GM19238 (cell line): ENCODE results near the gene SNTG2.

ENCODE experiments used
- DNase-seq: peaks from one replicate; pipeline ENCODE4 v3.0.0; 2011; ENCODE audit warnings: low spot score; ENCODE audit not compliant: insufficient read length

Gene SNTG2

GRCh38 chr2:987789-988188 is 37.1 kb downstream of the SNTG2 start:
- DNase-seq = no peak

DNA sequence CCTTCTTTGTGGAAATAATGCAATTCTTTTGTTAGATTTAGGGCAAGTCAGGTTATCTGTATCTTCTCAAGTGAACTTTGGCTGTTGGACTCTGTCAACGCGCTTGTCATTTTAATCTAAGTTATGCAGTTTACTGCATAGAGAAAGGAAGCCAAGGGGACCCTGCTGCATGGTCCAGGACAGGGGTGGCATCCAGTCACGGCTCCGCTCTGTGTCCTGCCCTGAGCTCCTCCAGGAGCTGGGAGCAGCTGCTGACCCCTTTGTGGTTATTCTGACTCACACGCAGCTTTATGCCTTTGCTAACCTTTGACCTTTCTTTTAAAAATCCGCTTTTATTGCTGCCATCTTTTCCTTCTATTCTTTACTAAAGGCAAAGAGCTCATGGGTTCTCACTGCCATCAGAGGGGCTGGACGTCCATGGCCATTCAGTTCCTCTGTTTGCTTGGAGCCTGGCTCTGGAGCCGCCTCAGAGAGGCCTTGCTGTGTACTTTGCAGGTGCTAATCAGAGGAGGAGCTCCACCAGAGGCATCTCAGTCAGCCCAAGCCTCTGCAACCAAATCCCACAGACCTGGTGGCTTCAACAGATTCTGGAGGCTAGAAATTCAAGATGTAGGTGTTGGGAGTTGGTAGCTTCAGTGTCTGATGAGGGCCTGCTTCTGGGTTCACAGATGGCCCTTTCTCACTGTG is 39.3 kb downstream of the SNTG2 start:
- DNase-seq = no peak

GRCh38 chr2:990970-991369 is 40.3 kb downstream of the SNTG2 start:
- DNase-seq = no peak

- DNase-seq = no peak
Measured at GRCh38 chr2:1002350-1002749, 51.7 kb downstream of the SNTG2 start.

- no peak for DNase-seq
Measured at GRCh38 chr2:1004398-1004797, 53.7 kb downstream of the SNTG2 start.

- DNase-seq = no peak
Measured at GRCh38 chr2:1010415-1010930, 59.8 kb downstream of the SNTG2 start.

GRCh38 chr2:1011006-1011405 is 60.4 kb downstream of the SNTG2 start:
- no peak for DNase-seq

DNA sequence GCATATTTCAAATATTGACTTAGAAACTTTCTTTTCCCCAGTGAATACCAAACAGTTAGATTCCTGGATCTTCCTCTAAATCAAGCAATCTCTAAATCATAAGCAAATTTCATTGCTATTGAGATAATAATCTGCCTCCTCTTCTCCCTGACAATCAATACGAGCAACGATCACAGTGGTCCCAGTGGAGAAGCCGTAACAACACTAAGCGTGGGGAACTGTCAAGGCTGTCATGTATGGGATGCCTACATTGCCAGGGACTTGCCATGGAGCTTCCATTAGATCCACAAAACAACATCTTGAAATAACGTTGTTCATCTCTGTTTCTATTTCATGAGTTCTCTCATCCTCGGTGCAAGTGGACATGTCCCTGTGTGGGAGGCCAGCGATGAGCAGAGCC is 61.3 kb downstream of the SNTG2 start:
- no peak for DNase-seq

GRCh38 chr2:1014802-1015201 is 64.2 kb downstream of the SNTG2 start:
- DNase-seq = no peak

- no peak for DNase-seq
Measured at GRCh38 chr2:1016500-1016899, 65.9 kb downstream of the SNTG2 start.

- DNase-seq = no peak
Measured at GRCh38 chr2:1017827-1018226, 67.2 kb downstream of the SNTG2 start.

DNA sequence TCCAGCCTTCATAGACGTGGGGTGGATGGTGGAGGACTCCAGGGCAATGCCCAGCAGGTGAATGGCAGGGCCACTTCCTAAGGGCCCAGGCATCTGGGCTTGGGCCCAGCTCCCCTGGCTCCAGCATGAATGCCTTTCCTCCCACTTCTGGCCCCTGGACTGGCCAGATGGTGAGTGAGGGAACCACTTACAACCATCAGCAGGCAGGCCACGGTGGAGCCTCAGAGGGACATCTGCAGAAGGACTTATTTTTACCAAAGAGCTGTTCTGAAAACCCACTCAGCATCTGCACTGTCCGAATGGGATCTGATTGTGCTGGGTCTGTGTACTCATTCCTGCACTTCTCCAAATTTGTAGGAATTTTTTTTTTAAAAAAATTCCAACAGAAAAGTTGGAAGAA is 69.6 kb downstream of the SNTG2 start:
- DNase-seq = no peak

DNA sequence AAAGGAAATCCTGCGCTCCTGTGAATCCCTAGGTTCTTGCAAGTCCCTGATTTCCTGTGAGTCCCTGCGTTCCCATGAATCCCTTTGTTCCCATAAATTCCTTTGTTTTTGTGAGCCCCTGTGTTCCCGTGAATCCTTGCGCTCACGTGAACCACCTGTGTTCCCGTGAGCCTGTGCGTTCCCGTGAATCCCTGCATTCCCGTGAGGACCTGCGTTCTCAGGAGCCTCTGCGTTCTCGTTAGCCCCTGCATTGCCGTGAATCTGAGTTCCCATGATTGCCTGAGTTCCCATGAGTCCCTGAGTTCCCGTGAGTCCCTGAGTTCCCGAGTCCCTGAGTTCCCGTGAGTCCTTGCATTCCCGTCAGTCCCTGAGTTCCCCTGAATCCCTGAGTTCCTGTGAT is 71.5 kb downstream of the SNTG2 start:
- DNase-seq = no peak

- no peak for DNase-seq
Measured at GRCh38 chr2:1024981-1025380, 74.3 kb downstream of the SNTG2 start.

DNA sequence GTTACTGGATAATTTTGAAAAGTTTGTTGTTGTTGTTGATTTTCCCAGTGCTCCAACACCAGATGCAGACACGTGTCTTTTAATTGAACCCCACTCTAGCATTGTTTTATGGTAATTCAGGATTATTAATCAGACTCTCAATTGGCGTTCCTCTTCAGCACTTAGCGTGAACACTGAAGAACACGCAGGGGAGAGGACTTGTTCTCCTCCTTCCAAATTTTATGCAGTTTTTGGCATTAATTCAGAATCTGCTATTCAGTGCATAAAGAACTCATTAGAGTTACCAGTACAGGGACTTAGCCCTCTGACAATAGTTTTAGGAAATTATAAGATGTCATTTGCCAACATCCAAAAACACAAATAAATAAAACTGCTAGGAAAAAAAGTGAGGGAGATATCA is 75.5 kb downstream of the SNTG2 start:
- no peak for DNase-seq

GRCh38 chr2:1028831-1029230 is 78.2 kb downstream of the SNTG2 start:
- no peak for DNase-seq

DNA sequence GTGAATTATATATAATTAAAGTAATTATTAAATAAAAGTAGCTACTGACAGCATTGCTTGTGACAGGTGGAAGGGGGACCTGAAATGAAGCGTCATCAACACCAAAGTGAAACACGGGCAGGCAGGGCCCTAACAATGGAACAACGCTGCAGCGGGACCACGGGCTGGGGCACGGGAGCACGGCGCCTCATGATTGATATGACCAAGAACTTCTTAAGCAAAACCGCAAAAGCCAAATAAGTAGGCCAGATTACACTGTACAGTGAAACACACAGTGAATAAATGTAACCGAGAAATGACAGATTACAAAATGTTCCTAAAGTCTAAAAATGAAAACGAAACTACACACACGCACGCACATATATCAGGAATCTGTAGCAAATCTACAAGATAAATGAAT is 81.4 kb downstream of the SNTG2 start:
- DNase-seq = no peak

DNA sequence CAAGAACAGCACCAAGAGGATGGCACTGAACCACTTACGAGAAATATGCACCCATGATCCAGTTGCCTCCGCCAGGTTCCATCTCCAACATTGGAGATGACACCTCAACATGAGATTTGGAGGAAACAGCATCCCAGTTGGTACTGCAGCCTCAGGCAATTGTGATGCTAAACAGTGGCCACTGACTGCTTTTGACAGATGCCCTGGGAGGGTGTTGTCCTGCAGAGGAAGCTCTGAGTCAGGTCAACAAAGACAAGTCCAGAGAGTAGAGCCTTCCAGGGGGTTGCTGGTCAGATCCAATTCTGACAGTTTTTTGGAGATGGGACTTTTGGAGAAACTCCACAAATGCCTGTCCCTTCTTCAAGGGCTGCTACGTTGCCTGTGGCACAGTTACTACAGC is 82.4 kb downstream of the SNTG2 start:
- no peak for DNase-seq

DNA sequence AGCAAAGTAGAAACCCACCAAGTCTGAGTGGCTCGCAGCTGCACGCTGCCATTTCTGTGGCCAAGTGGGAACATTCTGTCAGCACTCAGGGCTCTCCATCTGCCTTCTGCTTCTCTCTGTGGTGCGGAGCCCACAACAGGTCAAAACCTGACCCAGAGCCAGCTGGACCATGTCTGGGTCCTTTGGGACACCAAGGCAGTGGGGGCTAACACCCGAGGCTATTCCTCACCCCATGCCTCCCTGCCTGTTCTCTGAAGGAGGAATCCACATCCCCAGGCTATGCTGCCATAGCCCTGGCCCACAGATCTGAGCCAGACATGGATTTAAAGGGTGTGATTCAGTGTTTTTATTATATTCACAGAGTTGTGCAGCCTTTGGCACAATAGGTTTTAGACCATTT is 86.4 kb downstream of the SNTG2 start:
- DNase-seq = no peak

DNA sequence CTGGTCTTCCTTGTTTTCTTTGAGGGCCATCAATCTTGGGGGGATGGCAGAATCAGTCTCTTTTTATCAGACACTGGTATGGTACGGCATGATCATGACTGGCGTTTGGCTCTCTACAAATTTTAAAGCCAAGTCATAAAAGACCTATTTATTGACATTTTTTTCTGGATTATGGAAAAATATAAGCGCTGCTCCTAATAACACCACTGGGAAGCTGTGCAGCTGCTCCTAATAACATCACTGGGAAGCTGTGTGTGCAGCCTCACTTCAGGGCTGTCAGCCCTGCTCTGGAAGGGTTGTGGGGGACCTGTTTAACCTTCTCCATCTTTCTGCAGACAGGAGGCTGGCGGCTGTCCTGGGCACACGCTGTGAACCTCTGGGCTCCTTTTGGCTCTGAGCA is 88.9 kb downstream of the SNTG2 start:
- DNase-seq = no peak

- no peak for DNase-seq
Measured at GRCh38 chr2:1041012-1041805, 90.6 kb downstream of the SNTG2 start.

GRCh38 chr2:1045109-1045508 is 94.5 kb downstream of the SNTG2 start:
- DNase-seq = no peak

DNA sequence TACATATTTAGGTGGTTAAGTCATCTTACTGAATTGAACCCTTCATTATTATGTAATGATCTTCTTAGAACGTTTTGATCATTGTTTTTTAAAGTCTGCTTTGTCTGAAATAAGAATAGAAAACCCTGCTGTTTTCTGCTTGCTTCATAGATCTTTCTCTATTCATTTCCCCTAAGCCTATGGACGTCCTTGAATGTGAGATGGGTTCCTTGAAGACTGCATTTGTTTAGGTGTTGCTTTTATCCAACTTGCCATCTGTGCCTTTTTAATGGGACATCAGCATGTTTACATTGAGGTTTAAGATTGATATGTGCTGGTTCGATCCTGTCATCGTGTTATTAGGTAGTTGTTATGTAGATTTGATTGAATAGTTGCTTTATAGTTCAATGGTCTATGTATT is 95.4 kb downstream of the SNTG2 start:
- DNase-seq = no peak
